H9 (cell line): ENCODE data around the gene HADH. TPM values are rescaled to one million over a fixed set of nuclear protein-coding genes. Genes with fewer than 3 reads are reported as not detected.

ENCODE experiments used
- DNase-seq: peaks from one replicate; pipeline ENCODE4 v3.0.0-alpha.2; 2017
- H2AFZ ChIP-seq: one replicate; pipeline ENCODE4 v1.6.1; 2013; ENCODE audit warnings: mild to moderate bottlenecking, low read length, control low read depth, moderate library complexity
- H2AK5ac ChIP-seq: 2 replicates; pipeline ENCODE4 v1.6.1; 2013; ENCODE audit warnings: low read length, control low read depth, mixed read lengths; ENCODE audit not compliant: insufficient read length
- H2BK120ac ChIP-seq: one replicate; pipeline ENCODE4 v1.6.1; 2013; ENCODE audit warnings: low read depth, mild to moderate bottlenecking, low read length, control low read depth, inconsistent platforms; ENCODE audit not compliant: poor library complexity, severe bottlenecking
- H2BK12ac ChIP-seq: 2 replicates; pipeline ENCODE4 v1.6.1; 2013; ENCODE audit warnings: low read length, control low read depth, mixed read lengths, low read depth; ENCODE audit not compliant: insufficient read length
- H2BK15ac ChIP-seq: 2 replicates; pipeline ENCODE4 v1.6.1; 2013; ENCODE audit warnings: low read depth, low read length, control low read depth
- H2BK20ac ChIP-seq: one replicate; pipeline ENCODE4 v1.6.1; 2013; ENCODE audit warnings: low read depth, mild to moderate bottlenecking, low read length, control low read depth, inconsistent platforms; ENCODE audit not compliant: poor library complexity, severe bottlenecking
- H2BK5ac ChIP-seq: 2 replicates; pipeline ENCODE4 v1.6.1; 2013; ENCODE audit warnings: low read length, control low read depth, mixed read lengths; ENCODE audit not compliant: insufficient read length
- H3K14ac ChIP-seq: 2 replicates; pipeline ENCODE4 v1.6.1; 2013; ENCODE audit warnings: low read length, control low read depth; ENCODE audit not compliant: insufficient read depth
- H3K18ac ChIP-seq: 2 replicates; pipeline ENCODE4 v1.6.1; 2013; ENCODE audit warnings: low read depth, mild to moderate bottlenecking, mixed read lengths, low read length, control low read depth; ENCODE audit not compliant: insufficient read length
- H3K23ac ChIP-seq: 2 replicates; pipeline ENCODE4 v1.6.1; 2013; ENCODE audit warnings: low read length, control low read depth, mixed read lengths, low read depth; ENCODE audit not compliant: insufficient read length
- H3K23me2 ChIP-seq: 2 replicates; pipeline ENCODE4 v1.6.1; 2013; ENCODE audit warnings: low read depth, mild to moderate bottlenecking, mixed read lengths, low read length, control low read depth; ENCODE audit not compliant: insufficient read length, poor library complexity, severe bottlenecking
- H3K27ac ChIP-seq: 2 replicates; pipeline ENCODE4 v1.5.1; 2013; ENCODE audit warnings: low read length, control low read depth, mixed read lengths, low read depth; ENCODE audit not compliant: insufficient read length
- H3K27me3 ChIP-seq: 2 replicates; pipeline ENCODE4 v1.6.1; 2013; ENCODE audit warnings: low read length, control low read depth, inconsistent platforms; ENCODE audit not compliant: insufficient read depth
- H3K4ac ChIP-seq: 2 replicates; pipeline ENCODE4 v1.6.1; 2013; ENCODE audit warnings: low read depth, mild to moderate bottlenecking, control low read depth, inconsistent platforms, low read length, moderate library complexity
- H3K4me1 ChIP-seq: 2 replicates; pipeline ENCODE4 v1.6.1; 2013; ENCODE audit warnings: low read length, control low read depth, inconsistent platforms; ENCODE audit not compliant: insufficient read depth
- H3K4me2 ChIP-seq: 2 replicates; pipeline ENCODE4 v1.6.1; 2013; ENCODE audit warnings: low read length, control low read depth, mixed read lengths; ENCODE audit not compliant: insufficient read length, insufficient read depth
- H3K56ac ChIP-seq: 2 replicates; pipeline ENCODE4 v1.6.1; 2013; ENCODE audit warnings: low read depth, mild to moderate bottlenecking, mixed read lengths, low read length, control low read depth; ENCODE audit not compliant: insufficient read length
- H3K79me1 ChIP-seq: 2 replicates; pipeline ENCODE4 v1.6.1; 2013; ENCODE audit warnings: low read depth, mild to moderate bottlenecking, moderate library complexity, low read length, control low read depth, inconsistent platforms; ENCODE audit not compliant: insufficient read depth, poor library complexity, severe bottlenecking
- H3K79me2 ChIP-seq: 2 replicates; pipeline ENCODE4 v1.6.1; 2013; ENCODE audit warnings: low read length, control low read depth, inconsistent platforms; ENCODE audit not compliant: insufficient read depth
- H3K9ac ChIP-seq: 2 replicates; pipeline ENCODE4 v1.6.1; 2013; ENCODE audit warnings: low read length, control low read depth, mixed read lengths; ENCODE audit not compliant: insufficient read length; ENCODE audit errors: extremely low read depth
- H3K9me3 ChIP-seq: one replicate; pipeline ENCODE4 v1.6.1; 2013; ENCODE audit warnings: low read depth, low read length, inconsistent platforms; ENCODE audit not compliant: control insufficient read depth
- H3T11ph ChIP-seq: one replicate; pipeline ENCODE4 v1.6.1; 2013; ENCODE audit warnings: mild to moderate bottlenecking, low read length, control low read depth, inconsistent platforms
- H4K20me1 ChIP-seq: one replicate; pipeline ENCODE4 v1.6.1; 2013; ENCODE audit not compliant: control insufficient read depth, insufficient read length, insufficient read depth
- H4K5ac ChIP-seq: 2 replicates; pipeline ENCODE4 v1.6.1; 2013; ENCODE audit warnings: low read depth, mild to moderate bottlenecking, mixed read lengths, low read length, control low read depth; ENCODE audit not compliant: insufficient read length
- H4K8ac ChIP-seq: replicated peaks from 2 replicates; pipeline ENCODE4 v1.6.1; 2013; ENCODE audit warnings: low read length, control low read depth, mixed read lengths, low read depth; ENCODE audit not compliant: insufficient read length
- H4K91ac ChIP-seq: 2 replicates; pipeline ENCODE4 v1.6.1; 2013; ENCODE audit warnings: low read depth, mild to moderate bottlenecking, moderate library complexity, mixed read lengths, low read length, control low read depth; ENCODE audit not compliant: insufficient read length
- H3K27ac Mint-ChIP-seq, 3 experiments: 2 replicates in 2 of 3; 3 replicates in 1 of 3; pipeline ENCODE4 v1.8.0; 2020 to 2021; ENCODE audit warnings: mixed read lengths in 3 of 3, mild to moderate bottlenecking in 1 of 3, moderate library complexity in 1 of 3
- H3K27me3 Mint-ChIP-seq: 2 replicates; pipeline ENCODE4 v1.8.0; 2021; ENCODE audit warnings: low read depth, mild to moderate bottlenecking, moderate library complexity, mixed read lengths
- H3K36me3 Mint-ChIP-seq, 3 experiments: 2 replicates in 2 of 3; 3 replicates in 1 of 3; pipeline ENCODE4 v1.8.0; 2020 to 2021; ENCODE audit warnings: low read depth in 3 of 3, mixed read lengths in 3 of 3; ENCODE audit not compliant: insufficient read depth in 1 of 3
- H3K4me1 Mint-ChIP-seq, 2 experiments: 2 replicates each; pipeline ENCODE4 v1.8.0; 2020; ENCODE audit warnings: mixed read lengths in 2 of 2
- H3K4me3 Mint-ChIP-seq, 2 experiments: 2 replicates in 1 of 2; 3 replicates in 1 of 2; pipeline ENCODE4 v1.8.0; 2020 to 2021; ENCODE audit warnings: mild to moderate bottlenecking in 2 of 2, mixed read lengths in 2 of 2, moderate library complexity in 1 of 2
- H3K9me3 Mint-ChIP-seq, 2 experiments: 2 replicates in 1 of 2; 3 replicates in 1 of 2; pipeline ENCODE4 v1.8.0; 2020; ENCODE audit warnings: mild to moderate bottlenecking in 2 of 2, mixed read lengths in 2 of 2, moderate library complexity in 1 of 2
- CTCF ChIP-seq: fragments of 200-600 bp; sonication (generic); conservative IDR thresholded peaks from 3 replicates; pipeline ENCODE4 v1.8.0; 2021; ENCODE audit warnings: antibody characterized with exemption, mild to moderate bottlenecking
- total RNA-seq: library from RNA; stranded (reverse); gene quantifications from 2 replicates; pipeline ENCODE4 v1.2.1, GENCODE V29; 2021

HADH gene
- total RNA-seq, 1 experiment from 2014 or later: 44.4 TPM

GRCh38 chr4:107951551-107951950, 38.1 kb upstream of the HADH start:
- no peak overlapping the region for H3K27ac ChIP-seq
- H3T11ph ChIP-seq: no peak overlapping the region
- no peak overlapping the region for H3K18ac ChIP-seq
- H3K14ac ChIP-seq: no peak overlapping the region
- H2BK120ac ChIP-seq: no peak overlapping the region
- no peak overlapping the region for H3K27ac Mint-ChIP-seq
- no peak overlapping the region for H4K91ac ChIP-seq
- no peak overlapping the region for H3K4ac ChIP-seq
- no peak overlapping the region for H2AFZ ChIP-seq
- no peak overlapping the region for H2BK12ac ChIP-seq
- no peaks in the 10 kb centered on the region for H3K4me1 Mint-ChIP-seq
- H3K79me1 ChIP-seq: no peaks in the 10 kb centered on the region
- no peaks in the 10 kb centered on the region for H4K20me1 ChIP-seq
- peaks cover 12 to 55% (median 40%) of the 10 kb centered on the region in 3 experiments for H3K36me3 Mint-ChIP-seq
- no peaks in the 10 kb centered on the region for H3K23me2 ChIP-seq
- peaks cover 13 to 15% of the 10 kb centered on the region in 2 experiments for H3K9me3 Mint-ChIP-seq
- H3K79me2 ChIP-seq: no peaks in the 10 kb centered on the region
- TF ChIP-seq CTCF: no peak
- no peak overlapping the region for H4K8ac ChIP-seq
- H2BK5ac ChIP-seq: no peak overlapping the region
- no peak overlapping the region for H2BK15ac ChIP-seq
- no peak overlapping the region for H3K4me2 ChIP-seq
- no peaks in the 10 kb centered on the region for H3K27me3 Mint-ChIP-seq
- no peak for DNase-seq
- no peaks in the 10 kb centered on the region for H3K4me1 ChIP-seq
- H2AK5ac ChIP-seq: no peak overlapping the region
- no peaks in the 10 kb centered on the region for H3K27me3 ChIP-seq
- no peak overlapping the region for H3K4me3 Mint-ChIP-seq
- no peak overlapping the region for H2BK20ac ChIP-seq
- no peaks in the 10 kb centered on the region for H3K9me3 ChIP-seq
- H3K56ac ChIP-seq: no peak overlapping the region
- no peak overlapping the region for H3K9ac ChIP-seq
- no peak overlapping the region for H3K23ac ChIP-seq
- H4K5ac ChIP-seq: no peak overlapping the region
